HepG2 (cell line): Measurements from ENCODE around the gene PRDM7. TPM values are rescaled to one million over a fixed set of nuclear protein-coding genes. Genes with fewer than 3 reads are reported as not detected.

Experiments
- AFF4 ChIP-seq: sonication (generic); formaldehyde crosslinking; IDR thresholded peaks from 2 replicates; pipeline ENCODE4 v1.4.0; 2020; ENCODE audit warnings: missing genetic modification reagents
- ARNT2 ChIP-seq: sonication (generic); formaldehyde crosslinking; IDR thresholded peaks from 2 replicates; pipeline ENCODE4 v1.8.0; 2022; ENCODE audit warnings: mild to moderate bottlenecking, low read depth, missing genetic modification reagents, moderate library complexity
- BHLHE40 ChIP-seq: IDR thresholded peaks from 2 replicates; pipeline ENCODE4 v1.6.1; 2011; ENCODE audit warnings: low read length, improper control_type of control experiment
- CEBPB ChIP-seq: IDR thresholded peaks from 2 replicates; pipeline ENCODE4 v1.6.1; 2011; ENCODE audit warnings: low read depth, low read length, improper control_type of control experiment, borderline replicate concordance
- ETV5 ChIP-seq: IDR thresholded peaks from 2 replicates; pipeline ENCODE4 v1.6.1; 2018; ENCODE audit warnings: missing biosample characterization, missing genetic modification reagents, inconsistent platforms, borderline replicate concordance
- GABPA ChIP-seq, 2 experiments: IDR thresholded peaks; 2 replicates each; pipeline ENCODE4 v1.6.1; 2011 to 2016; ENCODE audit warnings: low read depth in 2 of 2, low read length in 1 of 2, missing biosample characterization in 1 of 2, missing genetic modification characterization in 1 of 2
- GABPB1 ChIP-seq: IDR thresholded peaks from 2 replicates; pipeline ENCODE4 v1.6.1; 2016; ENCODE audit warnings: mild to moderate bottlenecking, missing genetic modification reagents, moderate library complexity, missing compliant biosample characterization
- NCOA2 ChIP-seq: sonication (generic); formaldehyde crosslinking; IDR thresholded peaks from 2 replicates; pipeline ENCODE4 v1.8.0; 2022; ENCODE audit warnings: inconsistent platforms
- NFE2L1 ChIP-seq: sonication (generic); formaldehyde crosslinking; IDR thresholded peaks from 2 replicates; pipeline ENCODE4 v1.4.0; 2020; ENCODE audit warnings: missing genetic modification reagents, mild to moderate bottlenecking, borderline replicate concordance
- NR2F6 ChIP-seq, 2 experiments: IDR thresholded peaks; 2 replicates each; pipeline ENCODE4 v1.6.1; 2016; ENCODE audit warnings: antibody characterized with exemption in 1 of 2, mild to moderate bottlenecking in 1 of 2
- TCF7 ChIP-seq: sonication (generic); IDR thresholded peaks from 2 replicates; pipeline ENCODE4 v1.6.1; 2016; ENCODE audit warnings: antibody characterized with exemption, low read depth
- ZNF263 ChIP-seq: sonication (generic); formaldehyde crosslinking; IDR thresholded peaks from 2 replicates; pipeline ENCODE4 v1.4.0; 2020; ENCODE audit warnings: missing genetic modification reagents
- ZNF441 ChIP-seq: sonication (generic); formaldehyde crosslinking; IDR thresholded peaks from 2 replicates; pipeline ENCODE4 v1.7.0; 2021; ENCODE audit warnings: missing genetic modification reagents, borderline replicate concordance
- ZNF550 ChIP-seq: sonication (generic); formaldehyde crosslinking; IDR thresholded peaks from 2 replicates; pipeline ENCODE4 v1.4.0; 2020; ENCODE audit warnings: mild to moderate bottlenecking, missing genetic modification reagents, borderline replicate concordance
- polyA plus RNA-seq, 8 experiments: library from polyadenylated mRNA; depleted of rRNA in 3 of 8; stranded (reverse) in 7 of 8; unstranded in 1 of 8; fragments of >200 nt; fragmentation: Illumina TruSeq in 4 of 8; extraction: Trizol in 4 of 8; gene quantifications; 2 replicates each; pipeline versions ENCODE4 v1.2.1 to v1.2.3, GENCODE V29; 2011 to 2016; ENCODE audit warnings: low read depth in 4 of 8, missing spikeins in 1 of 8, mixed read lengths in 1 of 8; ENCODE audit not compliant: insufficient read depth in 1 of 8
- total RNA-seq, 5 experiments: library from RNA; depleted of rRNA; stranded (reverse); fragments of >200 nt; fragmentation: Illumina TruSeq; extraction: Trizol; gene quantifications; 2 replicates each; pipeline ENCODE4 v1.2.3, GENCODE V29; 2016; ENCODE audit warnings: low read depth in 1 of 5
- TF ChIP-seq, protein P1 (sequence below): sonication (generic); formaldehyde crosslinking; IDR thresholded peaks from 2 replicates; pipeline ENCODE4 v1.5.1; 2020; ENCODE audit warnings: missing genetic modification reagents, mild to moderate bottlenecking, borderline replicate concordance
- TF ChIP-seq, protein P2 (sequence below): sonication (generic); formaldehyde crosslinking; IDR thresholded peaks from 2 replicates; pipeline ENCODE4 v1.4.0; 2020; ENCODE audit warnings: missing genetic modification reagents, borderline replicate concordance
- TF ChIP-seq, protein P3 (sequence below): IDR thresholded peaks from 2 replicates; pipeline ENCODE4 v1.4.0; 2020; ENCODE audit warnings: mild to moderate bottlenecking, missing genetic modification reagents

Gene PRDM7
- total and polyA plus RNA-seq, 2 of the 13 experiments (the other 11 are each of a cell fraction or from before 2014, with no cell fraction given) = not detected

DNA sequence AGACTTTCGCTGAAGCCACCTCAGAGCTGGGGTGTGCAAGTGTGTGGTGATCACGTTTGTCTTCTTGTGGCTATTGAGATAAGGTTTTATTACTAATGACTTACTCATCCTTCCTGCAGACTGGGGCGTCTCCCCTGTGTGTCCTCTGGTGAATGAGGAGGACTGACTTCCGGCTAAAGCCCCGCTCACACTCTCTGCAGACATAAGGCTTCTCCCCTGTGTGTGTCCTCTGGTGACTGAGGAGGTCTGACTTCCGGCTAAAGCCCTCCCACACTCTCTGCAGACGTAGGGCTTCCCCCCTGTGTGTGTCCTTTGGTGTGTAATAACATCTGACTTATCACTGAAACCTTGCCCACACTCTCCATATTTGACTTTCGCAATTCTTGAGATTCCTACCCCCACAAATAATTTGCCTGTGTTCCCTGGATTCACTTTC lies 19.4 kb downstream of the PRDM7 start (continued):
- TF ChIP-seq, protein P1, sequence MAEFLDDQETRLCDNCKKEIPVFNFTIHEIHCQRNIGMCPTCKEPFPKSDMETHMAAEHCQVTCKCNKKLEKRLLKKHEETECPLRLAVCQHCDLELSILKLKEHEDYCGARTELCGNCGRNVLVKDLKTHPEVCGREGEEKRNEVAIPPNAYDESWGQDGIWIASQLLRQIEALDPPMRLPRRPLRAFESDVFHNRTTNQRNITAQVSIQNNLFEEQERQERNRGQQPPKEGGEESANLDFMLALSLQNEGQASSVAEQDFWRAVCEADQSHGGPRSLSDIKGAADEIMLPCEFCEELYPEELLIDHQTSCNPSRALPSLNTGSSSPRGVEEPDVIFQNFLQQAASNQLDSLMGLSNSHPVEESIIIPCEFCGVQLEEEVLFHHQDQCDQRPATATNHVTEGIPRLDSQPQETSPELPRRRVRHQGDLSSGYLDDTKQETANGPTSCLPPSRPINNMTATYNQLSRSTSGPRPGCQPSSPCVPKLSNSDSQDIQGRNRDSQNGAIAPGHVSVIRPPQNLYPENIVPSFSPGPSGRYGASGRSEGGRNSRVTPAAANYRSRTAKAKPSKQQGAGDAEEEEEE (CRISPR knock-in tag) = no peak
- TF ChIP-seq ARNT2 (CRISPR knock-in tag) = no peak
- 0 out of 2 replicates have a peak, but pooled peaks have one; percentile 18 for TF ChIP-seq BHLHE40
- TF ChIP-seq, protein P2, sequence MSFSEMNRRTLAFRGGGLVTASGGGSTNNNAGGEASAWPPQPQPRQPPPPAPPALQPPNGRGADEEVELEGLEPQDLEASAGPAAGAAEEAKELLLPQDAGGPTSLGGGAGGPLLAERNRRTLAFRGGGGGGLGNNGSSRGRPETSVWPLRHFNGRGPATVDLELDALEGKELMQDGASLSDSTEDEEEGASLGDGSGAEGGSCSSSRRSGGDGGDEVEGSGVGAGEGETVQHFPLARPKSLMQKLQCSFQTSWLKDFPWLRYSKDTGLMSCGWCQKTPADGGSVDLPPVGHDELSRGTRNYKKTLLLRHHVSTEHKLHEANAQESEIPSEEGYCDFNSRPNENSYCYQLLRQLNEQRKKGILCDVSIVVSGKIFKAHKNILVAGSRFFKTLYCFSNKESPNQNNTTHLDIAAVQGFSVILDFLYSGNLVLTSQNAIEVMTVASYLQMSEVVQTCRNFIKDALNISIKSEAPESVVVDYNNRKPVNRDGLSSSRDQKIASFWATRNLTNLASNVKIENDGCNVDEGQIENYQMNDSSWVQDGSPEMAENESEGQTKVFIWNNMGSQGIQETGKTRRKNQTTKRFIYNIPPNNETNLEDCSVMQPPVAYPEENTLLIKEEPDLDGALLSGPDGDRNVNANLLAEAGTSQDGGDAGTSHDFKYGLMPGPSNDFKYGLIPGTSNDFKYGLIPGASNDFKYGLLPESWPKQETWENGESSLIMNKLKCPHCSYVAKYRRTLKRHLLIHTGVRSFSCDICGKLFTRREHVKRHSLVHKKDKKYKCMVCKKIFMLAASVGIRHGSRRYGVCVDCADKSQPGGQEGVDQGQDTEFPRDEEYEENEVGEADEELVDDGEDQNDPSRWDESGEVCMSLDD (CRISPR knock-in tag) = 0 out of 2 replicates have a peak, but pooled peaks have one; percentile 37
- 0 out of 2 replicates have a peak, but pooled peaks have one; percentile 49 for TF ChIP-seq NR2F6 (IDR thresholded peaks at IDR 0.05)
- TF ChIP-seq NR2F6 (CRISPR knock-in tag; IDR thresholded peaks at IDR 0.05) = peak; percentile 33; the same call in 1 of the 2 replicates
- peak; percentile 62 for TF ChIP-seq GABPB1 (CRISPR knock-in tag)
- TF ChIP-seq ZNF441 (CRISPR knock-in tag) = no peak
- peak; percentile 30; the same call in 1 of the 2 replicates for TF ChIP-seq NCOA2 (CRISPR knock-in tag)
- no peak for TF ChIP-seq TCF7
- no peak for TF ChIP-seq AFF4 (CRISPR knock-in tag)
- no peak for TF ChIP-seq ZNF550 (CRISPR knock-in tag)
- peak; percentile 61; the same call in 1 of the 2 replicates for TF ChIP-seq ETV5
- peak; percentile 81 for TF ChIP-seq ZNF263 (CRISPR knock-in tag)
- TF ChIP-seq CEBPB = peak; percentile 69
- TF ChIP-seq, protein P3, sequence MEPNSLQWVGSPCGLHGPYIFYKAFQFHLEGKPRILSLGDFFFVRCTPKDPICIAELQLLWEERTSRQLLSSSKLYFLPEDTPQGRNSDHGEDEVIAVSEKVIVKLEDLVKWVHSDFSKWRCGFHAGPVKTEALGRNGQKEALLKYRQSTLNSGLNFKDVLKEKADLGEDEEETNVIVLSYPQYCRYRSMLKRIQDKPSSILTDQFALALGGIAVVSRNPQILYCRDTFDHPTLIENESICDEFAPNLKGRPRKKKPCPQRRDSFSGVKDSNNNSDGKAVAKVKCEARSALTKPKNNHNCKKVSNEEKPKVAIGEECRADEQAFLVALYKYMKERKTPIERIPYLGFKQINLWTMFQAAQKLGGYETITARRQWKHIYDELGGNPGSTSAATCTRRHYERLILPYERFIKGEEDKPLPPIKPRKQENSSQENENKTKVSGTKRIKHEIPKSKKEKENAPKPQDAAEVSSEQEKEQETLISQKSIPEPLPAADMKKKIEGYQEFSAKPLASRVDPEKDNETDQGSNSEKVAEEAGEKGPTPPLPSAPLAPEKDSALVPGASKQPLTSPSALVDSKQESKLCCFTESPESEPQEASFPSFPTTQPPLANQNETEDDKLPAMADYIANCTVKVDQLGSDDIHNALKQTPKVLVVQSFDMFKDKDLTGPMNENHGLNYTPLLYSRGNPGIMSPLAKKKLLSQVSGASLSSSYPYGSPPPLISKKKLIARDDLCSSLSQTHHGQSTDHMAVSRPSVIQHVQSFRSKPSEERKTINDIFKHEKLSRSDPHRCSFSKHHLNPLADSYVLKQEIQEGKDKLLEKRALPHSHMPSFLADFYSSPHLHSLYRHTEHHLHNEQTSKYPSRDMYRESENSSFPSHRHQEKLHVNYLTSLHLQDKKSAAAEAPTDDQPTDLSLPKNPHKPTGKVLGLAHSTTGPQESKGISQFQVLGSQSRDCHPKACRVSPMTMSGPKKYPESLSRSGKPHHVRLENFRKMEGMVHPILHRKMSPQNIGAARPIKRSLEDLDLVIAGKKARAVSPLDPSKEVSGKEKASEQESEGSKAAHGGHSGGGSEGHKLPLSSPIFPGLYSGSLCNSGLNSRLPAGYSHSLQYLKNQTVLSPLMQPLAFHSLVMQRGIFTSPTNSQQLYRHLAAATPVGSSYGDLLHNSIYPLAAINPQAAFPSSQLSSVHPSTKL = 0 out of 2 replicates have a peak, but pooled peaks have one; percentile 50
- peak; percentile 31 for TF ChIP-seq GABPA (IDR thresholded peaks at IDR 0.05; ENCODE audit: low read depth, low read length)
- peak; percentile 80 for TF ChIP-seq GABPA (CRISPR knock-in tag; IDR thresholded peaks at IDR 0.05; ENCODE audit: low read depth)
- no peak for TF ChIP-seq NFE2L1 (CRISPR knock-in tag)
